Mesendoderm (in vitro differentiated cells): ENCODE data around the gene S100A7A.
"Not testable (repeated sequence)": the region's sequence is repeated elsewhere in the genome, so short reads cannot be mapped to it uniquely, and the experiment has no call there.

ENCODE experiments used
- DNase-seq: peaks from one replicate; pipeline ENCODE4 v3.0.0; 2013
- H2AK5ac ChIP-seq: 2 replicates; pipeline ENCODE4 v1.6.1; 2013; ENCODE audit warnings: low read length, inconsistent platforms
- H2BK120ac ChIP-seq: 2 replicates; pipeline ENCODE4 v1.6.1; 2013; ENCODE audit warnings: low read depth, mild to moderate bottlenecking, low read length, moderate library complexity, mixed read lengths
- H2BK15ac ChIP-seq: replicated peaks from 2 replicates; pipeline ENCODE4 v1.6.1; 2013; ENCODE audit warnings: low read depth, mild to moderate bottlenecking, moderate library complexity
- H2BK5ac ChIP-seq: 2 replicates; pipeline ENCODE4 v1.6.1; 2013; ENCODE audit warnings: low read length, inconsistent platforms
- H3K18ac ChIP-seq: 2 replicates; pipeline ENCODE4 v1.6.1; 2013; ENCODE audit warnings: mild to moderate bottlenecking, low read length, mixed read lengths
- H3K23ac ChIP-seq: one replicate; pipeline ENCODE4 v1.6.1; 2013; ENCODE audit warnings: low read length
- H3K27ac ChIP-seq: 2 replicates; pipeline ENCODE4 v1.5.1; 2013; ENCODE audit warnings: low read depth, mild to moderate bottlenecking, inconsistent platforms, low read length, moderate library complexity
- H3K27me3 ChIP-seq: 2 replicates; pipeline ENCODE4 v1.6.1; 2013; ENCODE audit warnings: low read length, control low read depth, mild to moderate bottlenecking, inconsistent platforms; ENCODE audit not compliant: insufficient read depth, poor library complexity
- H3K36me3 ChIP-seq: 2 replicates; pipeline ENCODE4 v1.6.1; 2013; ENCODE audit warnings: low read length, inconsistent platforms; ENCODE audit not compliant: control insufficient read depth, insufficient read depth
- H3K4ac ChIP-seq: one replicate; pipeline ENCODE4 v1.6.1; 2013; ENCODE audit warnings: low read depth, mild to moderate bottlenecking, low read length, moderate library complexity
- H3K4me1 ChIP-seq: 2 replicates; pipeline ENCODE4 v1.6.1; 2013; ENCODE audit warnings: low read depth, low read length, inconsistent platforms; ENCODE audit not compliant: control insufficient read depth
- H3K4me2 ChIP-seq: 2 replicates; pipeline ENCODE4 v1.6.1; 2013; ENCODE audit warnings: low read length
- H3K4me3 ChIP-seq: 2 replicates; pipeline ENCODE4 v1.5.1; 2013; ENCODE audit warnings: mild to moderate bottlenecking, low read length
- H3K56ac ChIP-seq: one replicate; pipeline ENCODE4 v1.6.1; 2013; ENCODE audit warnings: low read length
- H3K79me1 ChIP-seq: 2 replicates; pipeline ENCODE4 v1.6.1; 2013; ENCODE audit warnings: low read length, inconsistent platforms
- H3K79me2 ChIP-seq: 2 replicates; pipeline ENCODE4 v1.6.1; 2013; ENCODE audit warnings: mild to moderate bottlenecking, low read length; ENCODE audit not compliant: control insufficient read depth, insufficient read depth
- H3K9ac ChIP-seq: 2 replicates; pipeline ENCODE4 v1.6.1; 2013; ENCODE audit warnings: low read length, inconsistent platforms
- H4K5ac ChIP-seq: one replicate; pipeline ENCODE4 v1.6.1; 2013; ENCODE audit warnings: low read length
- H4K8ac ChIP-seq: one replicate; pipeline ENCODE4 v1.6.1; 2013; ENCODE audit warnings: low read depth, mild to moderate bottlenecking, control low read depth, low read length, moderate library complexity
- WGBS: extraction: QIAGEN DNeasy Blood & Tissue Kit; methylation state at CpG from one replicate; pipeline ENCODE4 v1.1.7; 2013; ENCODE audit warnings: low lambda C conversion rate, missing lambda C conversion rate; ENCODE audit not compliant: insufficient coverage; ENCODE audit errors: extremely low coverage; 5-methylcytosine and 5-hydroxymethylcytosine counted together

The S100A7A gene

GRCh38 chr1:153405825-153406599 is 10.3 kb upstream of the S100A7A start:
- not testable (repeated sequence) for H3K79me1 ChIP-seq, H2BK5ac ChIP-seq, H2BK15ac ChIP-seq, H3K4me1 ChIP-seq, H3K79me2 ChIP-seq, DNase-seq, H4K5ac ChIP-seq, H2BK120ac ChIP-seq, H3K27ac ChIP-seq, H4K8ac ChIP-seq, H3K4me3 ChIP-seq, H3K4me2 ChIP-seq, H3K56ac ChIP-seq, H3K9ac ChIP-seq, H3K27me3 ChIP-seq, H2AK5ac ChIP-seq, H3K36me3 ChIP-seq, H3K23ac ChIP-seq, H3K18ac ChIP-seq, H3K4ac ChIP-seq
- WGBS = no CpG with 5 or more reads among the region's 6 CpGs

GRCh38 chr1:153407274-153407673 is 9.0 kb upstream of the S100A7A start:
- not testable (repeated sequence) for H2BK120ac ChIP-seq, H2BK15ac ChIP-seq, H3K27ac ChIP-seq, H3K9ac ChIP-seq, H3K56ac ChIP-seq, H3K4me1 ChIP-seq, H3K18ac ChIP-seq, H3K27me3 ChIP-seq, H2BK5ac ChIP-seq, H4K5ac ChIP-seq, H3K23ac ChIP-seq, H3K4ac ChIP-seq, H3K36me3 ChIP-seq, H3K79me2 ChIP-seq, H3K79me1 ChIP-seq, H3K4me3 ChIP-seq, DNase-seq, H3K4me2 ChIP-seq, H4K8ac ChIP-seq, H2AK5ac ChIP-seq
- no CpG with 5 or more reads among the region's 11 CpGs for WGBS

GRCh38 chr1:153413961-153414360 is 2.4 kb upstream of the S100A7A start:
- not testable (repeated sequence) for H3K36me3 ChIP-seq, H3K9ac ChIP-seq, H2BK15ac ChIP-seq, H3K79me1 ChIP-seq, H3K27me3 ChIP-seq, H3K4me2 ChIP-seq, H3K56ac ChIP-seq, H2BK5ac ChIP-seq, H3K4me3 ChIP-seq, H4K8ac ChIP-seq, H3K27ac ChIP-seq, DNase-seq, H2BK120ac ChIP-seq, H3K79me2 ChIP-seq, H4K5ac ChIP-seq, H3K18ac ChIP-seq, H2AK5ac ChIP-seq, H3K4me1 ChIP-seq, H3K4ac ChIP-seq, H3K23ac ChIP-seq

GRCh38 chr1:153417136-153417888 is 992 bp downstream of the S100A7A start:
- H3K4me1 ChIP-seq = no peaks in the 10 kb centered on the region
- H3K9ac ChIP-seq = no peak overlapping the region
- H3K79me1 ChIP-seq = no peaks in the 10 kb centered on the region
- H4K8ac ChIP-seq = no peak overlapping the region
- no peak overlapping the region for H2BK5ac ChIP-seq
- H2BK120ac ChIP-seq = no peak overlapping the region
- H3K4ac ChIP-seq = no peak overlapping the region
- DNase-seq = no peak
- no peak overlapping the region for H3K27ac ChIP-seq
- no CpG with 5 or more reads among the region's 12 CpGs for WGBS
- H3K79me2 ChIP-seq = no peaks in the 10 kb centered on the region
- no peak overlapping the region for H3K23ac ChIP-seq
- no peak overlapping the region for H3K18ac ChIP-seq
- H3K4me3 ChIP-seq = no peak overlapping the region
- no peak overlapping the region for H3K56ac ChIP-seq
- no peak overlapping the region for H2AK5ac ChIP-seq
- H2BK15ac ChIP-seq = no peak overlapping the region
- H3K36me3 ChIP-seq = no peaks in the 10 kb centered on the region
- H4K5ac ChIP-seq = no peak overlapping the region
- no peak overlapping the region for H3K4me2 ChIP-seq
- H3K27me3 ChIP-seq = no peaks in the 10 kb centered on the region

GRCh38 chr1:153418758-153419435 is 2.6 kb downstream of the S100A7A start:
- not testable (repeated sequence) for H3K27ac ChIP-seq, H3K79me1 ChIP-seq, H2BK5ac ChIP-seq, H3K36me3 ChIP-seq, DNase-seq, H3K4ac ChIP-seq, H3K4me3 ChIP-seq, H2AK5ac ChIP-seq, H3K18ac ChIP-seq, H3K56ac ChIP-seq, H4K5ac ChIP-seq, H4K8ac ChIP-seq, H3K23ac ChIP-seq, H2BK120ac ChIP-seq, H3K79me2 ChIP-seq, H3K4me2 ChIP-seq, H3K9ac ChIP-seq, H2BK15ac ChIP-seq, H3K4me1 ChIP-seq, H3K27me3 ChIP-seq
- no CpG with 5 or more reads among the region's 7 CpGs for WGBS
